ENCODE data around the gene OPRL1. TPM values are rescaled to one million over a fixed set of nuclear protein-coding genes. Genes with fewer than 3 reads are reported as not detected.

The OPRL1 gene
- total RNA-seq, 1 donor from 2014 or later = 0.32 TPM

DNA sequence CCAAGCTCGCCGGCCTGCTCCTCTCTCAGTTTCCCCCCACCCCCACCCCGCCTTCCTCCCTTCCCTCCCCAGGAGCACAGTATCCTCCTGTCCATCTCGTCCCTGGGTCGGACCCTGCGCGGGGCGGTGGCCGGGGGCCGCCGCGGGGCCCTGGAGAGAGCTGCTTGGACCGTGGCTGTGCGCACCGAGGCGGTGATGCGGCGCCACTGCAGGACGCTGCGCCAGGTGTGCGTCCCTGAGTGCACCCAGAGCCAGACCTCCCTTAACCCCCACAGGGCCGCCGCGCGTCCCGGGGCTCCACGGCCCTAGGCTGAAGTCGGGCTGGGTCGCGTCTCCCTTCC is 41.7 kb upstream of the OPRL1 start:
- Mint-ChIP-seq H3K9me3 (no peaks in the 10 kb centered on the region), H3K27ac (no peak overlapping the region), H3K4me3 (ENCODE audit: low read depth) (peak overlapping the region; percentile 74), H3K27me3 (ENCODE audit: low read depth) (no peaks in the 10 kb centered on the region), H3K4me1 (ENCODE audit: low read depth) (peaks cover 38% of the 10 kb centered on the region), H3K36me3 (ENCODE audit: low read depth) (peaks cover 10% of the 10 kb centered on the region)
- no peak for DNase-seq (ENCODE audit: low spot score)
- intact Hi-C loops (cut with micrococcal nuclease) = loop anchor here (10.0 kb wide), 1 partner anchor 143 kb away; the partner anchor contains the start of gene DNAJC5

DNA sequence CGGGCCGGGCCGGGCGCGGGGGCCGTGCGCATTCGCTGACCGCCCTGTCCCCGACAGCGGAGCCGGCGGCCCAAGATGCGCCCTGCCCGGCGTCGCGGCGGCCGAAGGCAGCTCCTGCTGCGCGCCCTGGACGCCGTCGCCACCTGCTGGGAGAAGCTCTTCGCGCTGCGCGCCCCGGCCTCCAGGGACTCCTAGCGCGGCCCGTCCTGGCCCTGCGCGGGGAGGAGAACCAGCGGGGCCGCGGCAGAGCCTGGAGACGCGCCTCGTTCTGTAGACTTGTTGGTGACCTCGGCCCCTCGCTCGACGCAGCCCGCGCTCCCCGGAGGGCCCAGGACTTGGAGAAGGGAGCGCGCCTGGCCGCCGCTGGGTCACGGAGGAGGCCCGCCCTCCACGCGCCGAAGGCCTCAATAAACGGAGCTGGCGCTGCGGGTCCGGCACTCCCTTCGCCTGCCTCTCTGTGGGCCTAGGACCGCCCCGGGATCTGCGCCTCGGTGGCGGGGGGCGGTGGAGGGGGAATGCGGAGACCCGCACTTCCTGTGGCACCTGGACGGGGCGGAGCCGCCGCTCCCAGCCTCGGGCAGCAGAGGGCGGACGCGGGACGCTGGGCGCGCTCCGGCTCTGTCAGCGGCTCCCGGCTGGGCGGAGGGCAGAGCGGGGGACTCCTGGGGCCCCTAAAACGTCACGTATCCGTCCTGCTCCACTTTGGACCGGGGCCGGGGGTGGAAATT is 41.2 kb upstream of the OPRL1 start:
- intact Hi-C loops (cut with micrococcal nuclease) = loop anchor here (1.0 to 10.0 kb wide), 2 partner anchors 58 to 144 kb away; partner anchors contain the start of gene DNAJC5
- Mint-ChIP-seq H3K4me3 (ENCODE audit: low read depth) (peak overlapping the region; percentile 66), H3K9me3 (no peaks in the 10 kb centered on the region), H3K27ac (no peak overlapping the region), H3K4me1 (ENCODE audit: low read depth) (peaks cover 38% of the 10 kb centered on the region), H3K27me3 (ENCODE audit: low read depth) (no peaks in the 10 kb centered on the region), H3K36me3 (ENCODE audit: low read depth) (peaks cover 9% of the 10 kb centered on the region)
- peak; percentile 73 for DNase-seq (ENCODE audit: low spot score)

DNA sequence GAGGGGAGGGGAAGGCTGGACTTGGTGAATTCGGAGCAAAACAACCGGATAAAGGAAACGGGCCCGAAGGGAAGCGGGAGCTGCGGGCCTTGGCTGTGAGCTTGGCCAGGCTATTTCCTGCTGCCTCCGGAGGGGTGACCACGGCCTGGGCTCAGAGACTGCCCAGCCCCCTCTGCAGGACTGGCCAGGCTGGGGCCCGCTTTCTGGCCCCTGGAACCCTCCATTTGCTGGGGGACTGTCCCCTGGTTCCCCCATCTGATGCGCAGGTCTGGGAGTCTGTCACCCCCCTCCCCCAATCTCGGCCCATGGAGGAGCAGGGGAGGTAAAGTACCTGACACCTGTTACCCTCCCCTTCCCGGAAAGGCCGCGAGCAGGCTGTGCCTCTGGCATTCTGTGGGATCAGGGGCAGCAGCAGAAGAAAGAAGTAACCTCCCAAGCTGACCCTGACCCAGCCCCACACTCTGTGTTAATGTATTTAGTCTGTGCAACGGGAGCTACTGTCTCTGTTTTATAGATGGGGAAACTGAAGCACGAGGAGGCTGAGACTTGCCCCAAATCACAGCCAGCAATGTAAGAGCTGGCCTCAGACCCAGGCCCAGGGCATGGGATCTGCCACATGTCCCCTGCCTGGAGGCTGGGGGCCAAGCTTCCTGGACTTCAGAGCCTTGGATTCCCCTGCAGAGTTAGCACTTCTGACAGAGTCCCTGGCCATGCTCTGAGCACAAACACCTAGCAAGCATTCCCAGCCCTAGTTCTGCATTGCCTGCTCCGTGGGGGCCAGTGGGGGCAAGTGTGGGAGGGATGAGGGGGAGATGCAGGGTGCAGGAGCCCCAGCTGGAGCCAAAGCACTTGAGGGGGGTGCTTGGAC is 40.4 kb upstream of the OPRL1 start:
- Mint-ChIP-seq H3K4me1 (ENCODE audit: low read depth) (peaks cover 33% of the 10 kb centered on the region), H3K27me3 (ENCODE audit: low read depth) (no peaks in the 10 kb centered on the region), H3K9me3 (no peaks in the 10 kb centered on the region), H3K27ac (peak overlapping the region; percentile 4), H3K36me3 (ENCODE audit: low read depth) (peaks cover 3% of the 10 kb centered on the region), H3K4me3 (ENCODE audit: low read depth) (peak overlapping the region; percentile 64)
- no peak for DNase-seq (ENCODE audit: low spot score)
- intact Hi-C loops (cut with micrococcal nuclease) = loop anchor here (1.0 to 10.0 kb wide), 2 partner anchors 59 to 145 kb away; partner anchors contain the start of gene DNAJC5

DNA sequence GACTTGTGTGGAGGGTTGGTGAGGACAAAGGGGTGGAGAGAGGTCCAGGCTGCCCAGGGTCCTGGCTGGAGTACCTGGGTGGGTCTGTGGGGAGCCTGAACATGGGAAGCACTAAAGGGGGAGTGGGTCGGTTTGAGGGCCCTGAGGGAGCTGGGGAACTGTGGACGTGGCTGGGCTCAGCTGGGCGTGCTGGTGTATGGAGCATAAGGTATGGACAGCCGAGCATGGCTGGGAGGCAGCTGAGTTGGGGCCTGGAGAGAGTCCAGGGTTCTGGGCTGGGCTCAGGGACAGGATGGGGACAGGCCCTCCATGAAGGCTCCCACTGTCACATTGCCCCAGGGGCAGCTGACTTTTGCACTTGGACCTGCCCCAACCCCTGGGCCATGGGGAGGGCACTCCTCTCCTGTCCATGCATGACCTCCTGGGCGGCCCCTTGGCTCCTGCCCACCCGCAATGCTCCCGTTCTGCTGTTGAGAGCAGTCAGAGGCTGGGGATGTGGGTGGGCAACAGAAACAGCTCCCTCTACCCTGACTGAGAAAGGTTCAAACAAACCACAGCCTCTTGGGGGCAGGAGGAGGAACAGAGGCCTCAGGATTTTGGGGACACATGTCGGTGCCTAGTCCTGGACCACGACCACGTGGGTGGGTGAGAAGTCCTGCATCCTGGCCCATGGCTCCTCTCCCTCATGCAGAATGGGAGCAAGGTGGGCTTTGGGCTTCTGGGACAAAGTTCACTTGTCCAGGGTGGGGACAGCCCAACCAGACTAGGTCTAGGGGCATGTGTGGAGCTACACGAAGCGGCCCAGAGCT is 39.4 kb upstream of the OPRL1 start:
- H3K36me3 Mint-ChIP-seq (ENCODE audit: low read depth) = peaks cover under 1% of the 10 kb centered on the region
- no peaks in the 10 kb centered on the region for H3K9me3 Mint-ChIP-seq
- no peak overlapping the region for H3K4me3 Mint-ChIP-seq (ENCODE audit: low read depth)
- intact Hi-C loops (cut with micrococcal nuclease) = no loop called here
- no peak overlapping the region for H3K27ac Mint-ChIP-seq
- no peaks in the 10 kb centered on the region for H3K27me3 Mint-ChIP-seq (ENCODE audit: low read depth)
- DNase-seq (ENCODE audit: low spot score) = no peak
- H3K4me1 Mint-ChIP-seq (ENCODE audit: low read depth) = peaks cover 25% of the 10 kb centered on the region

GRCh38 chr20:64041040-64041780 is 38.7 kb upstream of the OPRL1 start:
- no peak for DNase-seq (ENCODE audit: low spot score)
- no peaks in the 10 kb centered on the region for H3K9me3 Mint-ChIP-seq
- peak overlapping the region; percentile 57 for H3K4me3 Mint-ChIP-seq (ENCODE audit: low read depth)
- H3K27ac Mint-ChIP-seq = peak overlapping the region; percentile 31
- peaks cover 25% of the 10 kb centered on the region for H3K4me1 Mint-ChIP-seq (ENCODE audit: low read depth)
- no peaks in the 10 kb centered on the region for H3K36me3 Mint-ChIP-seq (ENCODE audit: low read depth)
- intact Hi-C loops (cut with micrococcal nuclease) = no loop called here
- H3K27me3 Mint-ChIP-seq (ENCODE audit: low read depth) = peaks cover 4% of the 10 kb centered on the region

DNA sequence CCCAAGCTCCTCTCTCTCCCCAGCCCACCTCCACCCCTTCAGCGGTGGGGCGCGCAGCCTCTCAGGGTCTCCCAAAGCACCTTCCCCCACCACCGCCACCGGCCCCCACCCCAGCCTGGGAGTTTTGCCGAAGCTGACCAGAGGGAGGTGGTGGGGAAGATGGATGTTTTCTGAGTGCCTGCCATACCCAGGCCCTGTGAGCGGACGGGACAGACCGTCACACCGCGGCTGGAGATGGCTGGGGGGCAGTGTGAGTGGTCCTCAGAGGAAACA is 38.2 kb upstream of the OPRL1 start:
- H3K27ac Mint-ChIP-seq = no peak overlapping the region
- H3K27me3 Mint-ChIP-seq (ENCODE audit: low read depth) = peaks cover 7% of the 10 kb centered on the region
- H3K4me3 Mint-ChIP-seq (ENCODE audit: low read depth) = peak overlapping the region; percentile 21
- H3K4me1 Mint-ChIP-seq (ENCODE audit: low read depth) = peaks cover 20% of the 10 kb centered on the region
- no peak for DNase-seq (ENCODE audit: low spot score)
- intact Hi-C loops (cut with micrococcal nuclease) = no loop called here
- H3K36me3 Mint-ChIP-seq (ENCODE audit: low read depth) = no peaks in the 10 kb centered on the region
- no peaks in the 10 kb centered on the region for H3K9me3 Mint-ChIP-seq

- H3K27ac Mint-ChIP-seq = peak overlapping the region; percentile 69
- H3K27me3 Mint-ChIP-seq (ENCODE audit: low read depth) = peaks cover 12% of the 10 kb centered on the region
- no peaks in the 10 kb centered on the region for H3K36me3 Mint-ChIP-seq (ENCODE audit: low read depth)
- DNase-seq (ENCODE audit: low spot score) = no peak
- no peaks in the 10 kb centered on the region for H3K9me3 Mint-ChIP-seq
- intact Hi-C loops (cut with micrococcal nuclease) = no loop called here
- H3K4me3 Mint-ChIP-seq (ENCODE audit: low read depth) = peak overlapping the region; percentile 72
- peaks cover 15% of the 10 kb centered on the region for H3K4me1 Mint-ChIP-seq (ENCODE audit: low read depth)
These were observed 37.7 kb upstream of the OPRL1 start for GRCh38 chr20:64042054-64042781.

GRCh38 chr20:64043768-64044167 is 36.1 kb upstream of the OPRL1 start:
- H3K27me3 Mint-ChIP-seq (ENCODE audit: low read depth) = peaks cover 19% of the 10 kb centered on the region
- DNase-seq (ENCODE audit: low spot score) = no peak
- H3K36me3 Mint-ChIP-seq (ENCODE audit: low read depth) = no peaks in the 10 kb centered on the region
- intact Hi-C loops (cut with micrococcal nuclease) = no loop called here
- H3K4me1 Mint-ChIP-seq (ENCODE audit: low read depth) = peaks cover 11% of the 10 kb centered on the region
- peak overlapping the region; percentile 55 for H3K27ac Mint-ChIP-seq
- H3K9me3 Mint-ChIP-seq = no peaks in the 10 kb centered on the region
- H3K4me3 Mint-ChIP-seq (ENCODE audit: low read depth) = no peak overlapping the region

DNA sequence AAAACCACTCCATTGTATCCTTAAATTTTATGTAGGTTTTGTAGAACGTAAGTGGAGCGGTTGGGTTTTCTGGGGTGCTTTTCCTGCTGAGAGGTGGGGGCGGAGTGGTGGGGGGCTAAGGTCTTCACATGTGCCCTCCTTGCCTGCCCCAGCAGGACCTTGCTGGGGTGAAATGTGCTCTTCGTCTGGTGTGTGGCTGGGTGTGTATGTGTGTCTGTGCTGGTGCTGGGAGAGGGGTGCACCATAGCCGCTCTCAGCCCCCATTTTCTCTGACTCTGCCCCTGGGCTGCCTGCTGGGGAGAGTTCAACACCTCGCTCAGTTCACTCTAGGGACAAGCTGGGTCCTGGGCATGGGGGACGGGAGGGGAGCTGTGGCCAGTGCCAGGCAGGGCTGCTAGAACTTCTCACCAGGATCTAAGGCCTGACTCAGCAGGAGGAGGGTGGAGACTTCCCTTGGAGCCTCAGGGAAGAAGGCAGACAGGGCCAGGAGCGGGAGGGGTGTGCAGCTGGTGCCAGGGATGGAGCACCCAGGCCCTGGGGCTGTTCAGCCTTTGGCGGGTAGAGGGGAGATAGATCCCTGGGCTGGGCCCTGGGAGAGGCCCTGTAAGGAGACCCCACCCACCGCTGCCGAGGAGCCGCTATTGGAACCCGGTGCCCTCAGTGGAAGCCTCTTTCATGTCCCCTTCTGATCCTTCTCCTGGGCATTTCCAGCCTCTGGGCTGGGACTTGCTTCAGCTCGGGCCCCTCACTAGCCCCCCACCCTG is 35.2 kb upstream of the OPRL1 start:
- intact Hi-C loops (cut with micrococcal nuclease) = no loop called here
- no peaks in the 10 kb centered on the region for H3K36me3 Mint-ChIP-seq (ENCODE audit: low read depth)
- H3K9me3 Mint-ChIP-seq = no peaks in the 10 kb centered on the region
- peaks cover 8% of the 10 kb centered on the region for H3K4me1 Mint-ChIP-seq (ENCODE audit: low read depth)
- H3K4me3 Mint-ChIP-seq (ENCODE audit: low read depth) = no peak overlapping the region
- no peak for DNase-seq (ENCODE audit: low spot score)
- peaks cover 21% of the 10 kb centered on the region for H3K27me3 Mint-ChIP-seq (ENCODE audit: low read depth)
- H3K27ac Mint-ChIP-seq = no peak overlapping the region

GRCh38 chr20:64045346-64046011 is 34.4 kb upstream of the OPRL1 start:
- no peaks in the 10 kb centered on the region for H3K9me3 Mint-ChIP-seq
- peaks cover 3% of the 10 kb centered on the region for H3K4me1 Mint-ChIP-seq (ENCODE audit: low read depth)
- no peak overlapping the region for H3K27ac Mint-ChIP-seq
- H3K4me3 Mint-ChIP-seq (ENCODE audit: low read depth) = no peak overlapping the region
- no peak for DNase-seq (ENCODE audit: low spot score)
- intact Hi-C loops (cut with micrococcal nuclease) = no loop called here
- H3K36me3 Mint-ChIP-seq (ENCODE audit: low read depth) = no peaks in the 10 kb centered on the region
- H3K27me3 Mint-ChIP-seq (ENCODE audit: low read depth) = peaks cover 22% of the 10 kb centered on the region

DNA sequence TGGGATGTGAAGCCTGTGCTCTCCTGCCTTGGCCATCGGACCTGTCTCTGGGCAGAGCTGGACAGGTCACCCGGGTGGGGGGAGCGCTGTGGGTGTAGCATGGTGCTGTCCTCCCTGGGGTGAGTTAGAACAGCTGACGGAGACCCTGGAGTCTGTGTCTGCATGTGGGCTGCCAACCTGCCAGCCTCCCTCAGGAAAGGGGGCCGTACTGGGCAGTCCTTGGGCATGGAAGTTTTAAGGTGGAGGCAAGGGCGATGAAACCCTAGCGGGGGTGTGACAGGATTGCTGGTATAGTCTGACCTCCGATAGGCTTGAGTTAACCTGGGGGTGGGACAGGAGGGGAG is 32.9 kb upstream of the OPRL1 start:
- H3K9me3 Mint-ChIP-seq = no peaks in the 10 kb centered on the region
- peaks cover 1% of the 10 kb centered on the region for H3K4me1 Mint-ChIP-seq (ENCODE audit: low read depth)
- no peak for DNase-seq (ENCODE audit: low spot score)
- H3K27me3 Mint-ChIP-seq (ENCODE audit: low read depth) = peaks cover 27% of the 10 kb centered on the region
- no peak overlapping the region for H3K4me3 Mint-ChIP-seq (ENCODE audit: low read depth)
- no peak overlapping the region for H3K27ac Mint-ChIP-seq
- intact Hi-C loops (cut with micrococcal nuclease) = no loop called here
- no peaks in the 10 kb centered on the region for H3K36me3 Mint-ChIP-seq (ENCODE audit: low read depth)

Measured in activated T-helper 2 cell treated with anti-CD3 and anti-CD28 coated beads, Interferon-gamma antibody, Interleukin-2, Interleukin-4, amounts not matched to agents 10 μg/mL and 5 μg/mL and 100 μg/mL, durations not matched to agents 14 hours and 24 hours and 36 hours (primary cell).